DOHH2 (cell line): ENCODE data around the gene CCDC6.

ENCODE experiments used
- CTCF ChIP-seq: fragments of 200-600 bp; sonication (generic); IDR thresholded peaks from one replicate; pipeline ENCODE4 v1.5.1; 2014; ENCODE audit warnings: antibody characterized with exemption, mild to moderate bottlenecking, low read depth, low read length; ENCODE audit not compliant: poor library complexity, severe bottlenecking
- EZH2phosphoT487 ChIP-seq: fragments of 200-600 bp; sonication (generic); IDR thresholded peaks from 2 replicates; pipeline ENCODE4 v1.6.1; 2017; ENCODE audit warnings: borderline replicate concordance, mild to moderate bottlenecking, antibody characterized with exemption, low read length, moderate library complexity, mixed read lengths

GRCh38 chr10:59819683-59820082 lies 86.7 kb downstream of the CCDC6 start:
- TF ChIP-seq CTCF (no peak), EZH2phosphoT487 (no peak)
